ENCODE data around the gene KRTAP21-3. TPM values are rescaled to one million over a fixed set of nuclear protein-coding genes. Genes with fewer than 3 reads are reported as not detected.
"Not testable (repeated sequence)": the region's sequence is repeated elsewhere in the genome, so short reads cannot be mapped to it uniquely, and the experiment has no call there.

The KRTAP21-3 gene, protein sequence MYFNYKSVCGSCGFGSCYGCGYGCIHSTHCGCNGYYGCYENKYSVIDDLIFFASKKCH
- not detected for polyA plus RNA-seq (ENCODE audit: insufficient read depth in 1 of 5, insufficient read length in 5 of 5, low replicate concordance in 1 of 5)
- long read RNA-seq, donor 1 = 0 reads
- long read RNA-seq, donor 2 = 0 reads
- long read RNA-seq, donor 3 = 0 reads
- long read RNA-seq, donor 4 = 0 reads
- long read RNA-seq, donor 5 = 0 reads
- long read RNA-seq, donor 6 = 0 reads
- long read RNA-seq, donor 7 = 0 reads
- long read RNA-seq, donor 8 = 0 reads

DNA sequence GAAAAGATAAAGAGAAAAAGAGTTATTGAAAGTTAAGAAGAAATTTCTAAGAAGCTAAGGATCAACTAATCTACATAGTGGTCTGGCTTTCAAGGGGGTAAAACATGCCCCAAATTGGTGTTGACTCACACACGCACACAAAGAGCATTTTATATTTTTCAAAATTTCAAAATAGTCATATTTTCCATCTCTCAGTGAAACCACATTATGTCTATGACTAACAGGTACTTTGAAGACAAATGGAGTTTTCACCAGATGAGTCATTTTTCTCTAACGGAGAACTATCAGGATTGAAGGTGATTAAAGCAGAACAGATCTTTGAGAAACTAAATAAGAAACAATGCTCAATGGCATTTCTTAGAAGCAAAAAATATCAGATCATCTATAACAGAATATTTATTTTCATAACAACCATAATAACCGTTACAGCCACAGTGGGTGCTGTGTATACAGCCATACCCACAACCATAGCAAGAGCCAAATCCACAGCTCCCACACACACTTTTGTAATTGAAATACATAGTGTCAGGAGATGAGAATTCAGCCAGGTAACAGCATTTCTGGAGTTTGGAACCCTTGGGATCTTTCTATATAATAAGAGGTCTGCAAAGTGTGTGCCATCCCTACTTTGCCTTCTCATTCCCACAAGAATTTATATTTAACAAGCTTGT, at the start of gene KRTAP21-3:
Gene KRTAP21-3, minus strand, starts transcription at position 539 of the 671 bp plus-strand sequence. Its CDS starts 18 bp downstream, at position 521.
- DNase-seq = no peak

DNA sequence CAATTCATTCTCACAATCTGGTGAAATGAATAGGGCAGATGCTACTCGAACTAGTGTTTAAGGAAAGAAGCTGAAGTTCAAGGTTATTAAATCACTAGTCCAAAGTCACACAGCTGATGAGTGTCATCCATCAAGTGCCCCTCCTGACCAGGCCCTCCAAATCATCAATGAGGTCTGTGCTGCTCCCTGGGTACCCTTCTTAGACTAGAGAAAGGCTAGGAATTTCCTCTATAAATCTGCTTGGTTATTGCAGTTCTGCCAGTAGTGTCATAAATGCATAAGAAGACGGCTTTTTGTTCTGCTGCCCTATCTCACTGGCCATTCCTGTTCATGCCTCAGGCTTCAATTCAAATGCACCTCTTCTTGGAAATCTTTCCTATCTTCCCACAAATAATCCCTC, 42.2 kb upstream of the KRTAP21-3 start:
- no peak for DNase-seq

DNA sequence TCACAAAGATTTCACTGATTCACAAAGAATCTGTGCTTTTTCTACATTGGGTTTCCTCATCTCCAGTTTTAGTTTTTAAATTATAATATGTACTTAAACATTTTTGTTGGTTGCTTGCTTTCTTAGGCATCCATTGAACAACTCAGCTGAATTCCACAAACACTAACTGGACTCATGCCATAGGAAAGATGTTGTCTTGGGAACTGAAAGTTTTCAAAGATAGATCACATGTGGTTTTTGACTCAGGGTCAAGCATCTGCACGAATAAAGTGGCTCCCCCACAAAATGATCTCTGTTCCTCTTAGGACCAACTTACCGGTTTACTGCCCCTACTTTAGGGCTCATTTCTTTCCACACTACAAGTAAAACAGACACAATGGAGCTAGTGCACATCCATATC, 39.7 kb upstream of the KRTAP21-3 start:
- DNase-seq = no peak

DNA sequence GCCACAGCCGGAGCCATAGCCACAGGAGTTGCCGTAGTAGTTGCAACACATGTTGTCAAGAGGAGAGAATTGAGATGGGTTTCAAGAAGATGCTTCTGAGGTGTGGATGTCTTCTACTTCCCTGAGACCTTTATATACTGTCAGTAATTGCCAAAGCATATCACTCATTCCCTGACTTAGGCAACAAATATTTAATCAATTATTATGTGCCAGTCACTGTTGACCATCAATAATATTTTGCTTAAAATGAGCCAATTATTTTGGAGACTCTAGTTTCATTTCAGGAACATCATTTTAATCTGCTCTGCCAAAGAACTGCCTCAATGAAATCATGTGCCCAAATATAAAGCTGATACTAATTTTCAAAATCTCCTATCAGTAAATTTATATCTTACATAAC, 36.8 kb upstream of the KRTAP21-3 start, which contains the start of gene KRTAP21-1:
Gene KRTAP21-1, minus strand, starts transcription at position 101 of the 400 bp plus-strand sequence. Its CDS starts 50 bp downstream, at position 51.
- DNase-seq = not testable (repeated sequence)

DNA sequence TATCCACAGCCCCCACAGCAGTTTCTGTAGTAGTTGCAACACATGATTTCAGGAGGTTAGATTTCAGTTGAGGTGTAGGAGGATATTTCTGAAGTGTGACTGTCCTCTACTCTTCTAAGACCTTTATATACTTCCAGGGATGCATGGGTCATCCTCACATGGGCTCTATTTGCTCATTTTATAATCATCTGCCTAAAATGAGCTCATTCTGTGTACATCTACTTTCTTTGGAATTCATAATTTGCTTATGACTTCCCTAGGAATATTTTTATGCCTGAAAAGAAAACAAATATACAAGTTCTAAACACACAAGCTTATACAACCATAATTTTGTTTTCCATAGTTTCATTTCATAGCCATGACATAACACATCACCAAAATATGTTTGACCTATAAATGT, 28.6 kb upstream of the KRTAP21-3 start, which contains the start of gene KRTAP21-2:
Gene KRTAP21-2, minus strand, starts transcription at position 101 of the 400 bp plus-strand sequence. Its CDS starts 57 bp downstream, at position 44.
- no peak for DNase-seq

DNA sequence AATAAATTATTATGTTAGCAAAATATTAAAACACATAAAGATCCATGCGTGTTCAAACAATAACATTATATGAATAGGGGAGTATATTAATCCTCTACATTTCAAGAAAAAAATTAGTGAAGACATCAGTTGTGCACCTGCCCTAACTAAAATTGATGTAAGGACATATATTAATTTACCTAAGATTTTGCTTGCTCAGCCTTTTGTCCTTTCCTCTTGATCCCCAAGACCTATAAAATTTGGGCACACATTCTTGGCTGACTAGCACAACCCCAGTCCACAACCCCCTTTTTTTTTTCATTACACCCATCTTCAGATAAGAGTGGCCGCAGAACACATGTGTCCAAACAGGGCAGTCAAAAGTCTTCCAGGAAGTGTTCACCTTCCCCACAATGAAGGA, 21.9 kb upstream of the KRTAP21-3 start:
- DNase-seq = no peak

DNA sequence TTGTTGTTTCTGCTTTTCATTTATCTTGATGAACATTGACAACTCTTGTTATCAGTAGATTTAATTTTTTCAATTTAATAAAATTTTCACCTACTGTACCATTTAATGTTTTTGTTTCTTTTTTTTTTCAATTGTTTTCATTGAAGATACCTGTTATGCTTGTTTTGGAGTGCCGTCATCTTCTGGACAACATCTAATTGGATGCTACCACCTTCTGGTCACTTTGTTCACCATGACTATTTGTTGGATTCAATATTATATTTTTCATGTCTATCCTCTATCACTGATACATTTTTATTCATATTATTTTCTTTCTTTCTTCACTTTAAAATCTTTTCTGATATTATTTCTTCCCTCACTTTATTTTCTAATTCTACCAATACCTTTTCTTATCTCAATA, 14.4 kb upstream of the KRTAP21-3 start:
- no peak for DNase-seq

DNA sequence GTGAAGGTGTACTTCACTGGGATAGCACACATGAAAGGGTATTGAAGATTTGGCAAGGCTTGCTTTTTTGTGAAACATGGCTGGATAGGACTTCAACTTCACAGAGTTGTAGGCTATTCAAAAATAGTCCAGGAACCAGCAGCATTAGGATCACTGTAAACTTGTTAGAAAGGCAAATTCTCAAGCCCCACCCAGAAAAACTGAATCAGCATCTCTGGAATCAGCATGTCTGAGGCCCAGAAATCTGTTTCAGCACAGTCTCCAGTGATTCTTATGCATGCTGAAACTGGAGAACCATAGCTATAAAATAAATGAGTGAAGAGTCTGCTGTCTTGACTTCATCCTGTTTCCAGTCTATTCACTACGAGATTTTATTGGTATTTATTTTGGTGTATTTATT, 8.1 kb upstream of the KRTAP21-3 start:
- DNase-seq = no peak

DNA sequence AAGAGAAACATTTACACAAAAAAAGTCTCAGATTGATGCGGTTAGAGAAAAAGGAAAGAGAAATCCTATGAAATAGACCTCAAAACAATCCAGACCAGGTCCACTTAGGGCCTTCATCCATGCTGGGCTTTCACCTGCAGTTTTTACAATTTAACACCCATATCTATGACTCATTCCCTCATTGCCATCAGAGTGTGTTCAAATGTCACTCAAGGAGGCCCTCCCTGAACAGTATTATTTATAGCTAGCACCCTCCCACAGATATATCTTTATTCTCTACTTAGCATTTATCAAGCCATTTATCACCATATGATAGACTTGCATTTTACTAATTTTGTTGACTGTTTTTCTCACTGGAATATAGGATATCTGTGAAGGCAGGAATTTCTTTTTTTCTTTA, 824 bp upstream of the KRTAP21-3 start:
- no peak for DNase-seq

DNA sequence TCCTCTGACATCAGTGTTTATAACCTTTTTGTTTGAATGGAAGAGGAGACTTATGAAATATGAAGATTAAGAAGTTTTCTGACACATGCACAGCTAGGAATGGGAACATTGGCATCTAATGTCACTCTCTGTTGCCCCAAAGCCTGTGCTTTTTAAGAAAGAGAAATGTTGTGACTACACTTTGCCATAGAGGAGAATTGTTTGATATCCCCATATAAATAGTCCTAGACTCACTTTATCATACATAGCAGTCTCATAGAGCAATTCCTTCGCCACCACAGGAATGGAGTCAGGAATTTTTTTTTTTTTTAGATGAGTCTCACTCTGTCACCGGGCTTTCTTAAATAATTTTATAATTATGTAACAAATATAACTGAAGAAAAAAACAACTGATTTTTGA, 1.5 kb downstream of the KRTAP21-3 start:
- DNase-seq = no peak

DNA sequence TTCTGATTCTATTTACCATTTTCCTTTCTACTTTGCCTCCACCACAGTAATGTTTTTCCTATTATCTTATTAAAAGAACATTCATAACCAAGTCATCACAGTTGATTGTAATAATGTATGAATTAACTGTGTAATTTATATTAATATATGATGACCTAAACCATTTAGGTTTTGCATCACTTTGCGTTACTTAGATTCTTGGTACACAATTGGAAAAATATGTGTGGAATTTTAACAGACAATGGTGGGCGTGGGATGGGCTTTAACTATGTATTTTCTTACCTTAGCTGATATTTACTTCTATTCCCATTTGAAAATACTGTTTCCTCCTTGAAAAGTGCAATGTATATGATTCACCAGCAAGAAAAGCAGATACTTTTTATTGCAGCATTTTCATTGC, 3.6 kb downstream of the KRTAP21-3 start:
- no peak for DNase-seq

DNA sequence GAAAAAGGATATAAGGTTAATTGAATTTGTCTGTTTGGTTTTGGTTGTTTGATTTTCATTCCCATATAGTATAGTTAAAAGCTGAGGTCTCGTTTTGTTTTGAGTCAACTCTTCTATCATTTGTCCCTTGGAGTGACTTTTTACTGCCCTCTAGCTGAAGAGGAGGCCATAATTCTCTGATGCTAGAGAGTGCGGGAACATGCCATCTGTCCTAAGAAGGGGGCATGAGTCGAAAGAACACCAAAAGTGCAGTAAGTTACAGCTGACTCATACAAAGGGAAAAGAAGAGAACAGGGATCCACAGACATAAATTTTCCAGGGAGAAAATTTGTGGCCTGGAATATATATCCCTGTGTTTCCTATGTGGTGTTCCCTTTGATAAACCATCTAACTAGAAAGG, 4.1 kb downstream of the KRTAP21-3 start:
- DNase-seq = no peak

DNA sequence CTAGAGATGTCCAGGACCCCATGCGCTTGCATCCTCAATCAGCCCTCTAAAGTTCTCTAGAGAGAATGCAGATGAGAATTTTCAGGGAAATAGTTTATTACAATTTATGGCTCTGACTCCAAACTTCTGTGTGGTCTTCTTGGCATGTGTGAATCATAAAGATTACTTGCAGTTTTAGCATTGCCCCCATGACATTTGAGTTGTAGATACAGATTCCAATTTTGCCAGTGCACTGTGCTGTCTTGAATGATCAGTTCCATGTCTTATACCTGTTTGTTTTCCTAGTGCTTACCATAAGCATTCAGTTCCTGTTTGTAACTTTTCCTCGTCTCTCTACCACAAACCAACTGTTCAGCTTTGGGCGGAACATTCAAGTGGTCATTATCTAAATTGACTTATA, 4.8 kb downstream of the KRTAP21-3 start:
- no peak for DNase-seq

DNA sequence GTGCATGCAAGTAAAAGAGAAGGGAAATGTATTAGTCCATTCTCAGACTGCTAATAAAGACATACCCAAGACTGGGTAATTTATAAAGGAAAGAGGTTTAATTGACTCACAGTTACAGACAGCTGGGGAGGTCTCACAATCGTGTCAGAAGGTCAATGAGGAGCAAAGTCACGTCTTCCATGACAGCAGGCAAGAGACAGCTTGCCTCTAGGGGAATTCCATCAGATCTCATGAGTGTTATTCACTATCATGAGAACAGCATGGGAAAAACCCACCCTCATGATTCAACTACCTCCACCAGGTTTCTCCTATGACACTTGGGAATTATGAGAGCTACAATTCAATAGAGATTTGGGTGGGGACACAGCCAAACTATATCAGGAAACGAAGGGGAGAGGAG, 8.1 kb downstream of the KRTAP21-3 start:
- no peak for DNase-seq

DNA sequence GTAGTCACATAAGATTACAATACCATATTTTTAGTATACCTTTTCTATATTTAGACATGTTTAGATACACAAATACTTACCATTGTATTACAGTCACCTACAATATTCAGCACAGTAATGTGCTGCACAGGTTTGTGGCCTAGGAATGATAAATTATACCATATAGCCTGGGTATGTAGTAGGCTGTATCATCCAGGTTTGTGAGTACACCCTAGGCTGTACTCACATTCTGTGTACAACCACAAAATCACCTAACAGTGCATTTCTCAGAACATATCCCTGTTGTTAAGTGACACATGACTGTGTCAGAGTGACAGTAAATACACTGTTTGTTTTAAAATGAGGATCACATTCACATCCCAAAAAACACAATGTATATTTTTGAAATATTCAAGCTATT, 11.2 kb downstream of the KRTAP21-3 start:
- no peak for DNase-seq

DNA sequence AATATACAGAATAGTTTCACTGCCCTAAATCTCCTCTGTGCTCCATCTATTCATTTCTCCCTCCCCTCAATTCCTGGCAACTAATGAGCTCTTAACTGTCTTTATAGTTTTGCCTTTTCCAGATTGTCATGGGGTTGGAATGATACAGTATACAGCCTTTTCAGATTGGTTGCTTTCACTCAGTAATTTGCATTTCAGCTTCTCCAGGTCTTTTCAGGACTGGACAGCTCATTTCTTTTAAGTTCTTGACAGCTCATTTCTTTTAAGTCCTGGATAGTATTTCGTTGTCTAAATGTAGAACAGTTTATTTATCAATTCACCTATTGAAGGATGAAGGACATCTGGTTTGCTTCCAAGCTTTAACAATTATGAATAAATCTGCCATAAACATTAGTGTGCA, 22.6 kb downstream of the KRTAP21-3 start:
- no peak for DNase-seq

DNA sequence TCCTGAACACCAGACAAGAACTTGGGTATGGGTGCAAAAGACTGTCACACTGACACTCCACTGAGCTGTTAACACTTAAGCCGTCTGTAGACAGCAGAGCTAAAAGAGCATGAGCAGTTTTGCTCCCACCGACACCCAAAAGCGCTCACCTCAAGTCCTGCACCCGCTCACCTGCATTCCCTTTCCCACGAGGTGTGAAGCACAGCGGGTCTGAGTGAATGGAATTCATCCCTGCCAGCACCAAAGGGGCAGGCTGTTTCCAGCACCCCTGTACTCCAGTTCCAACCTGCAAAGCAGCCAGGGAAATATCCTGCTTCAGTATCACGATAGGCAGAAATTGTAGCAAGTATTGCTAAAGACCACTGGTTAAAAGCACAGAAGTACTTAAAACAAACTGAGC, 28.8 kb downstream of the KRTAP21-3 start:
- DNase-seq = no peak

DNA sequence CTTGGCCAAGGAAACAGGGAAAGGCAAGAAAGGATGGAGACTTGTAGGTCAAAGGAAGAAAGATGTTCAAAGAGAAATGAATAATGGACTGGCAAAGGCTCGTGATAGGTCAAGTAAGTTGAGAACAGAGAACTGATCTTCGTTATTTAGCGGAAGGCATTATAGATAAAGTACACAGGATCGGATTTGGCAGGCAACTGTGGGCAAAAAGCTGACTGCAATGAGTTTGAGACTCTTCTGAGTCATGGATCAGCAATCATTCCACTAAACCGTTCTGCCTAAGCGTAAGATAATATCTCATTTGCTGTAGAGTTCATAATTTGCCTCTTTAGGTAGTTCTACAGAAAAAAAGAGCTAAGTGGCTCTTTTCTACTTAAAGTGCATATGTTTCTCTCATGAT, 34.1 kb downstream of the KRTAP21-3 start:
- no peak for DNase-seq

DNA sequence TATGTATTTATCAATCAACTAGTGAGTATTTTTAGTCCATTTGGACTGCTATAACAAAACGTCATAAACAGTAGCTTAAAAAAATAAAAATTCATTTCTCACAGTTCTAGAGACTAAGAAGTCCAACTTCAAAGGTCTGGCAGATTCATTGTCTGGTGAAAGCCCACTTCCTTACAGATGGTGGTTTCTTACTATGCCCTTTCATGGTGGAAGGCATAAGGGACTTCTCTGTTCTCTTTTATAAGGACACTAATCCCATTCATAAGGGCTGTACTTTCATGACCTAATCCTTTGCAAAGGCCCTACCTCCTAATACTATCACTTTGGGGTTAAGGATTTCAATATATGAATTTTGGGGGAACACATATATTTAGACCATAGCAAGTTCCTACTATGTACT, 38.0 kb downstream of the KRTAP21-3 start:
- DNase-seq = no peak

DNA sequence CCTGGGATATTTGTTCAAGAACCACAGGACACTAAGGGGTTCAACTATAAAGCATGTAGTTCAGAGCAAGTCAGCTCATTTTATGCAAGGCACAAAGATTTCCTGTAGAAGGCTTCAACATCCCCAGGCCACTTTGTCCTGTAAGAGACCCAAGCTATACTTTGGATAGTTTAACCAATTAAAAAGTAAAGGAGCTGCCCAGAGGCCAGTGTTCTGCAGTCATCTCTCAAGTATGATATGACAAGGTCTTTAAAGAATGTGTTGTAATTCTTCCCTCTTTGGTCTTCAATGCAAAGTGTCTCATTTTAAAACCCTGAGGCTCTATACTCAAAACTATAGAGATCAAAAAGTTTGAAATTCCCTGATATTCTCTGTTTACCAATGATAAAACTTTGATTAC, 41.8 kb downstream of the KRTAP21-3 start:
- no peak for DNase-seq

DNA sequence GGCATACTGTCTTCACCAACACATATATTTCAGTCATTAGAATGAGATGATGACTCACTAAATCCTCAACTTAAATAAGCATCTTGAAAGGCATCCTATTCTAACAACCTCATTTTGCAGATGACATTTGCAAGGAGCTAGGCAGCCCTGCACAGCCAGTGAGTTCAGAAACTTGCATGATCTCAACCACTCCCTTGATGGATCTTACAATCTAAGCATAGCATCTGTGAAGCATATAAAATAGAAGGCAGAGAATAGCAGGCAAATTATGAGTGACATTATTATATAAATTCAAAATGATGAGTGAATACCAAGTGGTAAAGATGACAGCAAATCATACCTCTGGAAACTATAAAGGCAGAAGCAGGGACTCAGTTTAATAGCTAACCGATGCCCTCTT, 44.3 kb downstream of the KRTAP21-3 start:
- DNase-seq = no peak

DNA sequence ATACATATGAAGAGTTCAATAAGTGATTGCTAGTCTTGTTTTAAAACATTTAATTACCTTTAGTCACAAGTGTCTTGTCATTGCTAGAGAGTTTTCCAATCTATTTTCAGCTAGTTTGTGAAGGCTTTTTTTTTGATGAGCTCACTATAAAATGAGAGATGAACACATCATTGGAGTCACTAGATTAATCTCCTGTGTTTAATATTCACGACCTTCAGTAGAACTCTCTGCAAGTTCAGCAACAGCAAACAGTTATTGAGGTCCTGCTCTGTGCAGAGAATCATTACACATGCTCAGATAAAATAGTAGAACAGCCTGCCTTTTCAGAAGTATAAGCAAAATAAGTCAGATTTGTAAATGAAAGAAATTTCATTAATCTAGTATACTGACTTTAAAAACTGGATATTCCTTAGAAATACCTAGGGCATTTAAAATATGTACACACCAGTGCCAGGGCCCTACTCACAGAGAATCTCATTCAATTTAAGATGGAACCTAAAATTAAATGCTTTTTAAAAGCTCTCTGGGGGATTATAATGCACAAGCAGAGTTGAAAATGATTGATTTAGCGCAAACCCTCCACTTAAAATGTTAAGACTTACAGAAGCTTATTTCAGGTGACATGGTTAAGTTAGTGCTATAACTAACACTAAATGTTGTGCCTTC, 45.5 kb downstream of the KRTAP21-3 start:
- no peak for DNase-seq

DNA sequence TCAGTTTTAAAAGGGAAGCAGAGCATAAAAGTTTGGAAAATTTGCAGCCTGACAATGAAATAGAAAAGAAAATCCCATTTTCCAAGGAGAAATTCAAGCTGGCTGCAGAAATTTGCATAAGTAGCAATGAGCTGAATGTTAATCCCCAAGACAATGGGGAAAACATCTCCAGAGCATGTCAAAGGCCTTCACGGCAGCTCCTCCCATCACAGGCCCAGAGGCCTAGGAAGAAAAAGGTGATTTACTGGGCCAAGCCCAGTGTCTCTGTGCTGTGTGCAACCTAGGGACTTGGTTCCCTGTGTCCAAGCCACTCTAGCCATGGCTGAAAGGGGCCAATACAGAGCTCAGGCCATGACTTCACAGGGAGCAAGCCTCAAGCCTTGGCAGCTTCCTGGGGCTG, 49.8 kb downstream of the KRTAP21-3 start:
- no peak for DNase-seq
